Stomach (tissue), 4 donors: ENCODE results near the gene MDM2.
"Not testable (repeated sequence)": the region's sequence is repeated elsewhere in the genome, so short reads cannot be mapped to it uniquely, and the experiment has no call there.

Experiments
- EP300 ChIP-seq: sonication (generic); formaldehyde crosslinking; IDR thresholded peaks from one replicate; pipeline ENCODE4 v1.6.1; 2017; ENCODE audit warnings: antibody characterized with exemption
- POLR2AphosphoS5 ChIP-seq, 3 donors: sonication (generic); formaldehyde crosslinking; IDR thresholded peaks; one replicate each; pipeline ENCODE4 v1.6.1; 2016; ENCODE audit warnings: antibody characterized with exemption in 3 of 3

GRCh38 chr12:68841175-68841574, 33.2 kb downstream of the MDM2 start:
- TF ChIP-seq POLR2AphosphoS5 (IDR thresholded peaks at IDR 0.05); EP300: not testable (repeated sequence)
